Activated CD8-positive, alpha-beta memory T cell treated with anti-CD3 and anti-CD28 coated beads, Interleukin-2, amount 50 U/mL, for 48 hours (primary cell): ENCODE measurements around the gene R3HCC1L.

ENCODE experiments used
- DNase-seq: peaks from one replicate; pipeline ENCODE4 v3.0.0-alpha.2; 2020

Gene R3HCC1L

GRCh38 chr10:98262571-98262970, 128.1 kb downstream of the R3HCC1L start:
- no peak for DNase-seq

DNA sequence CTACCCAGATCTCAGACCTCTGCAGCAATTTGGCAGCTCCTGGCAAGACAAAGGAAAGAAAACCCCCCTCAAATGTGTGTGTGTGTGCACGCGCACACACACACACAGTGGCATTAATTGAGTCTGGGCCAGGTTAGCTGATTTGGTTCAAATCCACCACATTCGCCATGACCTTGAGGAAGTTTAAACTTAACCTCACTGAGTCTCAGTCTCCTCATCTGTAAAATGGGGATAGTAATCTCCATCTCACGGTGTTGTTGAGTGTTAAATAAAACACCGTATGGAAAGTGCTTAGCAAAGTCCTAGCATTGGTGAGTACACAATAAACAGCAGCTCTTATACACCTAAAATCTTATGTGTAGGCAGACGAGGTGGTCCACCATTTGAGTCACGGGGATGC, 128.6 kb downstream of the R3HCC1L start:
- no peak for DNase-seq

DNA sequence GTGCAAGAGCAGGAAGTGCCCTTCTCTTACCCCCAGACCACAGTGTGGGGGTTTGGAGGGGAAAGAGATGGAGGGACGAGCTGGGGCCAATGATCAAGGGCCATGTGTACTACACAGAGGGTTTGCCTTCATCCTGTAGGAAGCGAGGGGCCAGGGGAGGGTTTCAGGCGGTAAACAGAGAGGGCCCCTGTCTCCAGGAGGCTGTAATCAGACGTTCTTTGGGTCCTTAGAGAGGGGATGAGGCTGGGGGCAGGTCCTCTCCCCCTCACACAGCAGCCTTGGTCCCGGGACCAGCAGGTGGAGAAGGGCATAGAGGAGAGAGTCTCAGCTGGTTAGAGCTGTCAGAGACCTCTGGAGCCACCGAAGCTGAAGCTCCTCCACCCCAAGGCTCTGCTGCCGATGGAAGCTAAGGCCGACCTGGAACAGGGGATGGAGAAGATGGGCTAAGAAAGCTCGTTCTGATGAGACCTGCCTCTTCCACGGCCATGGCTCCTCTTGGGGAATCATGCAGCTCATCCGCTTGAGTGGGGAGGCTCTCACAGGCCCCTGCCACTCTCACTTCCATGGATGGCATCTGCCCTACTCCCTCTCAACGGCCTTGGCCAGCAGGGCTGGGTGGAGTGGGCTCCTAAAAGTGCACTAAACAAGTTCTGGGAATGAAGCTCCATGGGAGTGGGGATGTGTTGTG, 130.1 kb downstream of the R3HCC1L start:
- no peak for DNase-seq

- DNase-seq: no peak
Measured at GRCh38 chr10:98265403-98266378, 131.2 kb downstream of the R3HCC1L start.

GRCh38 chr10:98266647-98267046, 132.2 kb downstream of the R3HCC1L start:
- DNase-seq: no peak

DNA sequence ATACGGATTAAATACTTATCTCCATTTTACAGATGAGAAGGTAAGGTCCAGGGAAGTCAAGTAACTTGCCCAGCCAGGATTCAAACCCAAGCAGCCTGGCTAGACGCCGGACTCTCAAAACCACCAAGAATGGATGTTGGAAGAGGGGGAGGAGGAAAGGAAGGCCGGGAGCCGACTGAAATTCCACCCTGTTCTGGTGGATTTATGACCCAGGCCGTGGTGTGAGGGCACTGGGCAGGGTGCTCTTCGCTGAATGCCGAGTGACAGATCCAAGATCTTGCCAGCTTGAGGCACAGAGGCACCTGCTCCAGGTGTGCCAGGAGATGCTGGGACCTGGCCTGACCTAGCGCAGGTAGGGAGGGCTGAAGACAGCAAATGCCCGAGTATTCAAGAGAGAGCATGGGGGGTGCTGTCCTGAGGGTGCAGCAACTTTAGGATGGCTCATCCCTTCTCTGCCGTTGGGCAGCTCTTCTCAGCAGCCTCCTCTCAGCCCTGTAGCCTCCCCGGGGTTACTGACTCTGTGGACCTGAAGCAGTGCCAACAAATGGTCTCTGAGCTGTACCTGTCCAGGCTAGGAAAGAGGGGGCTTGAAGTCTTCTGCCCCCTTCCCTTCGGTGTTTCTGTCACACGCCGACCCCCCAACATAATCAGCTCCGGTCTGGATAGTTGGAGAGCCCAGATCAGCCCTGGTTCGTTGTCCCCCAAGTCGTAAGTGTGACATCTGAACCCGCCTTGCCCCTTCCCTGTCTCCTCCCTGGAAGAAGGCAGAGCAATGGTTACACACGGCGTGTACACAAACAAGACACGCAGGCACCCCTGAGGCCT, 132.8 kb downstream of the R3HCC1L start:
- no peak for DNase-seq

DNA sequence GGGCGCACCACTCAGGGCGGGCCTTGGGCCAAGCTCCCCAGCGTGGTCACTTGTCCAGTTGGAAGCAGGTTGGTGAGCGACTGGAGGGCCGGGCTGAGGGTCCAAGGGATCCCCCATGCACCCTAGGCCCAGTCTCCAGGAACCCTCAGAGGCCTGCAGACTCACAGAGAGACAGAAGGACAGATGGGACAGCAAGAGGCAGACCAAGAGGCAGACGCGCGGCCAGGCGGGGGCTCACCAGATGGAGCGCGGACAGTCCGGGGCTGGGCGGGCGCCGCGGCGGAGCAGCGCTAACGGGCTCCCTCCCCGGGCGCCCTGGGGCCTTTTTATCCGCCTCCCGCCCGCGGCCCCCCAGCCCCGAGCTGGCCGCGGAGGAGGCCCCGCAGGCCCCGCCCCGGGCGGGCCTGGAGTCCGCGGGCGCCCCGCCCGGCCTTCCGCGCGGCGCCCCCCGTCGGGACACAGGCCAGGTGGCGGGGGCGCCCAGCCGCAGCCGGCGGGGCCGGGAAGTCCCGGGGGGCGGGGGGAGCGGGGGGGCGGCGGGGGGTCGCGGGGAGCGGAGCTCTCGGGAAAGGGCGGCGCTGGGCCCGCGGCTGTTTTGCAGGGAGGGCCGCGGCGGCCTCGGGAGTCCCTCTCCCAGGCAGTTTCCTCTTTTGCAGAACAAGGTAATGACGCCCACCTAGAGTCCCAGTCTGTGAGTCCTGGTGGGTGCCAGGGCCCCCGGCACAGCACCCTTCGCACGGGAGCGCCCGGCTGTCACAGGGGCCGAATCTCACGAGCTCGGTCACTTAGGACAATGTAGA, 133.6 kb downstream of the R3HCC1L start, which contains the start of gene LOXL4:
Gene LOXL4 (minus strand): TSS at position 301 of the 800 bp plus-strand sequence. CDS start 5,175 bp downstream, outside the sequence.
- peak; percentile 56 for DNase-seq

GRCh38 chr10:98268694-98269431, 134.4 kb downstream of the R3HCC1L start:
- peak; percentile 42 for DNase-seq

DNA sequence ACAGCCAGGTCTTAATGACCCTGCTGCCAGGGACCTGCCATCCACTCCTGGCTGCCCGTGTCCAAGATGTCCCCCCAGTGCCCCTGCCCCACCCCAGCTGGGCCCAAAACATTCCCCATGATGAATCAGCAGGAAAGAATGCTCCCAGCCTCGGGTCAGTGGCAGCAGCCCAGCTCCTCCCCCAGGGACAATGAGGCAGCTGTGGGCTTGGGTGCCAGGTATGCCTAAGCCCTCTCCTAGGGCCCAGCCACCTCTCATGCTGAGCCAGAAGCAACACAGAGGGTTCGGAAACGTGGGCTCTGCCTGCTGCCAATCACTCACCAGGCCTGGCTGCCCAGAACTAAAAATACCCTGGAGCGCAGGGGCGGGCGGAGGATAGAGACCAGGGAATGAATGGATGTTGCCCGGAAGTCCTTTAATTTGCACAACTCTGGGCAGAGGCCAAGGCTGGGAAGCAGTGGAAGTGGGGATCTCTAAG, 135.0 kb downstream of the R3HCC1L start:
- peak; percentile 44 for DNase-seq

DNA sequence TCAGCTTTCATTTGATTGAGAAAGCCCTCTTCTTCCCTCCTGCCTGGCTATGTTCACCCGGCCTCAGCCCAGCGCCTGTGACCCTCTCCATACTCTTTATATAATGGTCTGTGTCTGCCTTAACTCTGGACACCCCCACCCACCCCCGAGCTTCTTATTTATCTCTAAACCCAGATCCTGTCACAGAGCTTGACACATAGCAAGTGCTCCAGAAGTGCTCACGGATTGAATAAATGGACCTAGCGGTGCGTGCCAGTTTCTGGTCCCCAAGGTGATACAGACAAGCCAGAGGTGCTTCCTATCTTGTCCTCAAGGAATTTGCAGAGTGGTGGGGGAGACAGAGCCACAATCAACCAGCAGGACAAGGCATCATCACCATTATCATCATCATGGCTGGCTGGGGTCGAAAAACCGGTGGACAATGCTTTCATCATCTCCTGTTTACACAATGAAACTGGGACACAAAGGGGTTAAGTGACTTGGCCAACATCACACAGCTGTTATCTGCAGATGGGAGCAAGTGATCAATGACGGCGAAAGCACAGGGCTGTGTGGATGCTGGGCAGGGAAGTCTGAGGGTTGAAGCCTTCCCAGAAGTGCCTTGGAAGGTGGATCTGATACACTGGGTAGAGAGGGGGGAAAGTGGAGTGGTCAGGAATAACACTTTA, 135.8 kb downstream of the R3HCC1L start:
- DNase-seq: peak; percentile 40

GRCh38 chr10:98270786-98271185, 136.3 kb downstream of the R3HCC1L start:
- DNase-seq: no peak

DNA sequence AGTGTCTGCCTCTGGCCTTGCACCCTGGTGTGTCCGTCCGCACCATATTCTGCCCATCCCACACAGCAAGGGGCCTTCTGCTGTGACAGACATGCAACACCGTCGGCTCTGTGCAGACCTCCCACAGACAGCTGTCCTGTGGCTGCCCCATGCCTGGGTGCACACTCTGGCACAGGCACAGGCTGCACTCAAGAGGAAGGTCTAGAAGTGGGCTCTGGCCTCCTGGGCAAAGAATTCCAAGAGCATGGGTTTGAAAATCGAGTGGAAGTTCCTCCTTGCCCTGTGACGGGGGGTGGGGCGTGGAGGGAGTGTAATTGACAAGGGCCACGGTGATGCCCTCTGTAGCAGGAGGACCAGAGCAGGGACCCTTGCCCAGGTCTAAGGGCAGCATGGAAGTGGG, 137.8 kb downstream of the R3HCC1L start:
- peak; percentile 20 for DNase-seq

GRCh38 chr10:98272656-98273055, 138.2 kb downstream of the R3HCC1L start:
- peak; percentile 36 for DNase-seq

DNA sequence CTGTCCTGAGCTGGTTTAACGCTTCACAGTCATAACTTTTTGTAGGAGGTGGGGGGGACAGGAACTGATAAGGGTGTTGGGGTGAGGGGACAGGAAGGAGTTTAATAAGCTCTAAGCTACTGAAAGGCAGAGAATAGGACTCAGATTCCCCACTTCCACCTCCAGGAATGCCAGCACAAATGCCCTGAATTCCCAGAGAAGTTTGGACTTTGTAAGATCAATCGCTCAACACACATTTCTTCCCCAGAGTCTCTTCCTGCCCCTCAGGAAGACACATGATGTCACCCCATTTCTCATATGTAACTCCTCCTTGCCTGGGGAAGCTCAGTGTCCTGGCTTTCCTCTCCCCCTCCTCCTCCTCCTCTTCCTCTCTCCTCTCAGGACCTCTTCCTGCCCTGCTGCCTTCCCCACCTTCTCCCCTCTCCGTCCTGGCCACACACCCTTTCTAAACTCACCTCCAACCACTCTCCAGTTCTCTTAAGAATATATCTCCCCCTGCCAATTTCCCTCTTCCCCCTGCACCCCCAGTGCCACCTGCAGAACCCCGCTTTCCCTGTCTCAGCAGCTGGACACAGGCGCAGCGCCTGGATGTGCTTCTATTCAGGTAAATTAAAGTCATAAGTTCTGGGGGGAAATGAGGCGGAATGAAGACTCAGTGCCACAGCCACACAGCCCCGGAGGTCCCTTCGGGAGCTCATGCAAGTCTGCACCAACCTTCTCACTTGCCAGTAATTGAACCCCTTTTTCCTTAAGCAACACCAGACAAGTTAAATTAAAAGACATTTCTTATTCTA, 138.8 kb downstream of the R3HCC1L start:
- DNase-seq: peak; percentile 13

GRCh38 chr10:98274562-98274961, 140.1 kb downstream of the R3HCC1L start:
- no peak for DNase-seq

GRCh38 chr10:98276311-98276710, 141.9 kb downstream of the R3HCC1L start:
- DNase-seq: peak; percentile 18

DNA sequence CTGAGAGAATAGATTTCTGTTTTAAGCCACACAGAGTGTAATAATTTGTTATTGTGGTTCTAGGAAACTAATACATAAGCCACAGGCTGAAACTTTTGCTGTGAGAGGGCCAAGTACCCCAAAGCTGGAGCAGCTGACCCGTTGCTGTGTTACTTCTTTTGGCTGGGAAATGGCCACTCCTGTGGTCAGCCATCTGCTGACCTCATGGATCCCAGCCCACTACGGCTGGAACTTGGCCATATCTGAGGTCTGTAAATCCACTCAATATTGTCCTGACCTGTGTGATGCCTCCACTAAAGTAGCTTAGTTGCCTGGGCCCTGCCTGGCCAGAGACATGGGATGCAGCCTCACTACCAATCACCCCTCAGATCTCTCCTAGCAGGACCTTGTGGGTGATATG, 151.0 kb downstream of the R3HCC1L start:
- no peak for DNase-seq

GRCh38 chr10:98286419-98286818, 152.0 kb downstream of the R3HCC1L start:
- DNase-seq: no peak

- no peak for DNase-seq
Measured at GRCh38 chr10:98287321-98287720, 152.9 kb downstream of the R3HCC1L start.

DNA sequence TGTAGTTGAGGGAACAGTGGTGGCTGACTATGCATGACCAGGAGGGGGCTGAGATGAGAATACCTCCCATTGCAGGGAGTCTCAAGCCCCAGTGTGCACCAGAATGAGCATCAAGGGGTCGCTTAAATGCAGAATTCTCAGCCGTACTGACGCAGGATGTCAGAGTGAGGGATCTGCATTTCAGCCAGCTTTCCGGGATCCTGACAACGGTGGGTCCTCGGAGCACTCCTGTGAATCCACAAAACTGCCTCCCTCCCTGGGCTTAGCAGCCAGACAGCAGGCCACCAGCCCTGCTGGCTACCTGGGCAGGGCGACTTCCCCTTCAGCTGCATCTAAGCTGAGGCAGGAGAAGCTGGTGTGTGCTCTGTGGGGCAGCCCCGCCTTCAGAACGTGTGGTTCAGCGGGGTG, 155.3 kb downstream of the R3HCC1L start:
- DNase-seq: no peak
